K562 (cell line): ENCODE measurements around the gene SLC39A3. TPM values are rescaled to one million over a fixed set of nuclear protein-coding genes. Genes with fewer than 3 reads are reported as not detected.

ENCODE experiments used
- ATF1 ChIP-seq, 2 experiments: fragments of 450-650 bp in 1 of 2; IDR thresholded peaks; 2 replicates each; pipeline ENCODE4 v1.6.1; 2016; ENCODE audit warnings: missing compliant biosample characterization in 1 of 2, missing genetic modification characterization in 1 of 2
- CHAMP1 ChIP-seq: fragments of 450-650 bp; IDR thresholded peaks from 2 replicates; pipeline ENCODE4 v1.6.1; 2016; ENCODE audit warnings: mild to moderate bottlenecking
- DIDO1 ChIP-seq: fragments of 450-650 bp; IDR thresholded peaks from 2 replicates; pipeline ENCODE4 v1.6.1; 2016; ENCODE audit warnings: low read depth, missing biosample characterization, missing genetic modification characterization
- ETS1 ChIP-seq: conservative IDR thresholded peaks from 2 replicates; pipeline ENCODE4 v1.6.1; 2011; ENCODE audit warnings: low read depth, mild to moderate bottlenecking, low read length; ENCODE audit not compliant: control insufficient read depth
- HOXB6 ChIP-seq: fragments of 250-450 bp; sonication (Bioruptor Pico); IDR thresholded peaks from 2 replicates; pipeline ENCODE4 v1.5.1; 2022; ENCODE audit warnings: mild to moderate bottlenecking, borderline replicate concordance
- IRF1 ChIP-seq: sonication (generic); formaldehyde crosslinking; IDR thresholded peaks from 2 replicates; pipeline ENCODE4 v1.8.0; 2022; ENCODE audit warnings: missing genetic modification reagents, mild to moderate bottlenecking, borderline replicate concordance
- KAT8 ChIP-seq: fragments of 450-650 bp; IDR thresholded peaks from 2 replicates; pipeline ENCODE4 v1.6.1; 2016; ENCODE audit warnings: low read depth, mild to moderate bottlenecking
- KDM1A ChIP-seq, 2 experiments: fragments of 450-650 bp; IDR thresholded peaks; 2 replicates each; pipeline ENCODE4 v1.6.1; 2016; ENCODE audit warnings: mild to moderate bottlenecking in 2 of 2
- KDM5B ChIP-seq: fragments of 200-600 bp; sonication (generic); IDR thresholded peaks from 2 replicates; pipeline ENCODE4 v1.6.1; 2012; ENCODE audit warnings: low read depth, mild to moderate bottlenecking, moderate library complexity, low read length, control low read depth, inconsistent platforms; ENCODE audit not compliant: insufficient replicate concordance
- MXI1 ChIP-seq: IDR thresholded peaks from 2 replicates; pipeline ENCODE4 v1.6.1; 2011; ENCODE audit warnings: low read depth, mild to moderate bottlenecking, improper control_type of control experiment, low read length
- MYNN ChIP-seq, 2 experiments: sonication (generic); formaldehyde crosslinking in 1 of 2; IDR thresholded peaks; 2 replicates each; pipeline versions ENCODE4 v1.5.0 to v1.6.1; 2016 to 2020; ENCODE audit warnings: antibody characterized with exemption in 1 of 2, missing genetic modification reagents in 1 of 2
- NFE2L1 ChIP-seq: fragments of 450-650 bp; IDR thresholded peaks from 2 replicates; pipeline ENCODE4 v1.6.1; 2016; ENCODE audit warnings: missing genetic modification characterization, low read depth, mild to moderate bottlenecking, missing compliant biosample characterization, moderate library complexity, borderline replicate concordance
- NR2F6 ChIP-seq: fragments of 450-650 bp; formaldehyde crosslinking; IDR thresholded peaks from 2 replicates; pipeline ENCODE4 v1.4.0; 2020; ENCODE audit warnings: mild to moderate bottlenecking
- PHTF2 ChIP-seq: fragments of 250-450 bp; sonication (Bioruptor Pico); IDR thresholded peaks from 2 replicates; pipeline ENCODE4 v1.5.0; 2021; ENCODE audit warnings: mild to moderate bottlenecking
- SMAD1 ChIP-seq: fragments of 150-350 bp; IDR thresholded peaks from 2 replicates; pipeline ENCODE4 v1.6.1; 2014; ENCODE audit warnings: low read length, low read depth; ENCODE audit not compliant: partially characterized antibody
- ZBTB8A ChIP-seq: fragments of 450-650 bp; IDR thresholded peaks from 2 replicates; pipeline ENCODE4 v1.6.1; 2018; ENCODE audit warnings: mild to moderate bottlenecking, moderate library complexity; ENCODE audit not compliant: partially characterized antibody
- ZNF197 ChIP-seq: fragments of 200-800 bp; sonication (Bioruptor generic); IDR thresholded peaks from 2 replicates; pipeline ENCODE4 v1.6.1; 2016; ENCODE audit warnings: low read depth, missing genetic modification characterization, missing compliant biosample characterization
- ZNF224 ChIP-seq: sonication (generic); formaldehyde crosslinking; IDR thresholded peaks from 2 replicates; pipeline ENCODE4 v1.8.0; 2022; ENCODE audit warnings: mild to moderate bottlenecking, missing genetic modification reagents
- ZNF280A ChIP-seq: fragments of 450-650 bp; IDR thresholded peaks from 2 replicates; pipeline ENCODE4 v1.6.1; 2018; ENCODE audit warnings: mild to moderate bottlenecking, low read depth; ENCODE audit not compliant: partially characterized antibody
- polyA plus RNA-seq, 8 experiments: library from polyadenylated mRNA; depleted of rRNA in 4 of 8; stranded (reverse) in 5 of 8; unstranded in 3 of 8; fragments of >200 nt; fragmentation: Nextera tagmentation in 2 of 8; fragmentation: Illumina TruSeq in 1 of 8; extraction: Ambion mirVana in 2 of 8; extraction: Trizol in 1 of 8; gene quantifications; 2 replicates each; pipeline versions ENCODE4 v1.2.1 to v1.2.3, GENCODE V29; 2011 to 2014; ENCODE audit warnings: inconsistent platforms in 1 of 8, missing spikeins in 1 of 8
- total RNA-seq, 7 experiments: library from RNA; depleted of rRNA in 6 of 7; stranded (reverse); fragments of >200 nt in 6 of 7; fragmentation: Illumina TruSeq in 2 of 7; extraction: Trizol in 2 of 7; gene quantifications; 2 replicates each; pipeline versions ENCODE4 v1.2.1 to v1.2.3, GENCODE V29; 2011 to 2021; ENCODE audit warnings: low replicate concordance in 1 of 7

SLC39A3 gene
- total and polyA plus RNA-seq, 9 of the 15 experiments (the other 6 are each of a cell fraction or from before 2014, with no cell fraction given) = 2.3 to 215 (median 127) TPM

GRCh38 chr19:2739602-2740313 lies at the start of gene SLC39A3 (continued):
- no peak for TF ChIP-seq HOXB6
- no peak for TF ChIP-seq ZNF197 (CRISPR knock-in tag)
- TF ChIP-seq IRF1 (CRISPR knock-in tag) = peak; percentile 89; the same call in 1 of the 2 replicates
- TF ChIP-seq PHTF2 = no peak
- TF ChIP-seq ATF1 (CRISPR knock-in tag; IDR thresholded peaks at IDR 0.05) = no peak
- peak; percentile 62 for TF ChIP-seq ATF1 (tag; IDR thresholded peaks at IDR 0.05)
- no peak for TF ChIP-seq ZBTB8A
- peak; percentile 89 for TF ChIP-seq ETS1
- peak; percentile 89; the same call in 1 of the 2 replicates for TF ChIP-seq CHAMP1
- TF ChIP-seq KAT8 = no peak
- peak; percentile 91; the same call in 1 of the 2 replicates for TF ChIP-seq ZNF224 (CRISPR knock-in tag)
- TF ChIP-seq KDM1A (IDR thresholded peaks at IDR 0.05) = no peak; a peak in 1 of 4 replicates
- peak; percentile 67; the same call in 1 of the 2 replicates for TF ChIP-seq MYNN (IDR thresholded peaks at IDR 0.05)
- no peak for TF ChIP-seq MYNN (CRISPR knock-in tag; IDR thresholded peaks at IDR 0.05)
- TF ChIP-seq NFE2L1 (tag) = no peak
- TF ChIP-seq KDM5B = no peak
- TF ChIP-seq NR2F6 (CRISPR knock-in tag) = 0 out of 2 replicates have a peak, but pooled peaks have one; percentile 19
- TF ChIP-seq DIDO1 (tag) = peak; percentile 93
- TF ChIP-seq SMAD1 = no peak
- TF ChIP-seq ZNF280A = no peak
- TF ChIP-seq MXI1 = peak; percentile 52; the same call in 1 of the 2 replicates
